ENCODE results near the gene C10orf90.
A peak's percentile ranks its signal among the peaks of the same experiment; 100 is the strongest.

The C10orf90 gene

GRCh38 chr10:126398383-126398743, 272.1 kb downstream of the C10orf90 start (continued):
- TF ChIP-seq ZNF335 (tag by site-specific recombination; conservative IDR thresholded peaks at IDR 0.05) (0 out of 2 replicates have a peak, but pooled peaks have one; percentile 0), ZNF624 (tag by site-specific recombination; IDR thresholded peaks at IDR 0.05) (no peak), MZF1 (tag by site-specific recombination; IDR thresholded peaks at IDR 0.05; ENCODE audit: borderline replicate concordance) (no peak), ZNF600 (tag by site-specific recombination; IDR thresholded peaks at IDR 0.05) (no peak), ZNF280D (tag by site-specific recombination; IDR thresholded peaks at IDR 0.05) (no peak), ZNF830 (tag by site-specific recombination; IDR thresholded peaks at IDR 0.05; ENCODE audit: low read depth) (no peak)
- TF ChIP-seq, protein P1, sequence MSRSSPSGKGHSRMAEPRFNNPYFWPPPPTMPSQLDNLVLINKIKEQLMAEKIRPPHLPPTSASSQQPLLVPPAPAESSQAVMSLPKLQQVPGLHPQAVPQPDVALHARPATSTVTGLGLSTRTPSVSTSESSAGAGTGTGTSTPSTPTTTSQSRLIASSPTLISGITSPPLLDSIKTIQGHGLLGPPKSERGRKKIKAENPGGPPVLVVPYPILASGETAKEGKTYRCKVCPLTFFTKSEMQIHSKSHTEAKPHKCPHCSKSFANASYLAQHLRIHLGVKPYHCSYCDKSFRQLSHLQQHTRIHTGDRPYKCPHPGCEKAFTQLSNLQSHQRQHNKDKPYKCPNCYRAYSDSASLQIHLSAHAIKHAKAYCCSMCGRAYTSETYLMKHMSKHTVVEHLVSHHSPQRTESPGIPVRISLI (tag by site-specific recombination; IDR thresholded peaks at IDR 0.05), result 0 out of 2 replicates have a peak, but pooled peaks have one; percentile 15

- CTCF ChIA-PET, result interaction anchor here (0.5 kb wide), 1 partner anchor 250 kb away, joined by 3 read pairs; no protein-coding TSS in a partner anchor
- POLR2A ChIA-PET, result no interaction called here
- H3K9me3 ChIP-seq (ENCODE audit: control insufficient read depth, insufficient read depth, low read depth, low read length), result no peaks in the 10 kb centered on the region
- H3K36me3 ChIP-seq (ENCODE audit: control insufficient read depth in 2 of 2, insufficient read depth in 1 of 2, low read length in 2 of 2), result no peaks in the 10 kb centered on the region
- H3K4me3 ChIP-seq (ENCODE audit: low read depth, low read length), result no peak overlapping the region
- no peak overlapping the region for H3K27ac ChIP-seq (ENCODE audit: extremely low read depth, low read depth, low read length)
- H3K4me1 ChIP-seq (ENCODE audit: control insufficient read depth, insufficient read depth, low read length), result peaks cover 5% of the 10 kb centered on the region; the same call in 1 of the 2 replicates
- TF ChIP-seq ZNF354C (tag by site-specific recombination; IDR thresholded peaks at IDR 0.05; ENCODE audit: borderline replicate concordance, low read depth) (no peak), ZNF184 (tag by site-specific recombination; IDR thresholded peaks at IDR 0.05) (peak; percentile 64; the same call in 1 of the 2 replicates), PRDM1 (tag by site-specific recombination; IDR thresholded peaks at IDR 0.05) (peak; percentile 77), GLIS1 (tag by site-specific recombination; IDR thresholded peaks at IDR 0.05) (peak; percentile 93), ZIC2 (tag by site-specific recombination; IDR thresholded peaks at IDR 0.05) (peak; percentile 31; the same call in 1 of the 2 replicates), ZBTB21 (tag by site-specific recombination; IDR thresholded peaks at IDR 0.05) (peak; percentile 87), ZNF629 (tag by site-specific recombination; IDR thresholded peaks at IDR 0.05) (peak; percentile 95), PRDM10 (tag by site-specific recombination; IDR thresholded peaks at IDR 0.05) (peak; percentile 78), ZNF10 (tag by site-specific recombination; IDR thresholded peaks at IDR 0.05) (peak; percentile 57; the same call in 1 of the 2 replicates), YY1 (tag by site-specific recombination; IDR thresholded peaks at IDR 0.05) (no peak), ZNF292 (tag by site-specific recombination; IDR thresholded peaks at IDR 0.05; ENCODE audit: borderline replicate concordance, low read depth) (no peak), ZNF37A (tag by site-specific recombination; IDR thresholded peaks at IDR 0.05) (no peak), KLF17 (tag by site-specific recombination; IDR thresholded peaks at IDR 0.05) (0 out of 2 replicates have a peak, but pooled peaks have one; percentile 55), ZNF501 (tag by site-specific recombination; IDR thresholded peaks at IDR 0.05) (peak; percentile 53; the same call in 1 of the 2 replicates), ZNF548 (tag by site-specific recombination; IDR thresholded peaks at IDR 0.05) (no peak), ZNF155 (tag by site-specific recombination; IDR thresholded peaks at IDR 0.05) (no peak), SP7 (tag by site-specific recombination; IDR thresholded peaks at IDR 0.05) (peak; percentile 86), OSR2 (tag by site-specific recombination; IDR thresholded peaks at IDR 0.05) (peak; percentile 75)
- TF ChIP-seq, protein P2, sequence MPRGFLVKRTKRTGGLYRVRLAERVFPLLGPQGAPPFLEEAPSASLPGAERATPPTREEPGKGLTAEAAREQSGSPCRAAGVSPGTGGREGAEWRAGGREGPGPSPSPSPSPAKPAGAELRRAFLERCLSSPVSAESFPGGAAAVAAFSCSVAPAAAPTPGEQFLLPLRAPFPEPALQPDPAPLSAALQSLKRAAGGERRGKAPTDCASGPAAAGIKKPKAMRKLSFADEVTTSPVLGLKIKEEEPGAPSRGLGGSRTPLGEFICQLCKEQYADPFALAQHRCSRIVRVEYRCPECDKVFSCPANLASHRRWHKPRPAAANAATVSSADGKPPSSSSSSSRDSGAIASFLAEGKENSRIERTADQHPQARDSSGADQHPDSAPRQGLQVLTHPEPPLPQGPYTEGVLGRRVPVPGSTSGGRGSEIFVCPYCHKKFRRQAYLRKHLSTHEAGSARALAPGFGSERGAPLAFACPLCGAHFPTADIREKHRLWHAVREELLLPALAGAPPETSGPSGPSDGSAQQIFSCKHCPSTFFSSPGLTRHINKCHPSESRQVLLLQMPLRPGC (tag by site-specific recombination; IDR thresholded peaks at IDR 0.05), result peak; percentile 95
Measured at GRCh38 chr10:126397640-126398382, 272.7 kb downstream of the C10orf90 start.

Data from HEK293 (cell line).